Measurements from ENCODE around the gene KIF3C.

DNA sequence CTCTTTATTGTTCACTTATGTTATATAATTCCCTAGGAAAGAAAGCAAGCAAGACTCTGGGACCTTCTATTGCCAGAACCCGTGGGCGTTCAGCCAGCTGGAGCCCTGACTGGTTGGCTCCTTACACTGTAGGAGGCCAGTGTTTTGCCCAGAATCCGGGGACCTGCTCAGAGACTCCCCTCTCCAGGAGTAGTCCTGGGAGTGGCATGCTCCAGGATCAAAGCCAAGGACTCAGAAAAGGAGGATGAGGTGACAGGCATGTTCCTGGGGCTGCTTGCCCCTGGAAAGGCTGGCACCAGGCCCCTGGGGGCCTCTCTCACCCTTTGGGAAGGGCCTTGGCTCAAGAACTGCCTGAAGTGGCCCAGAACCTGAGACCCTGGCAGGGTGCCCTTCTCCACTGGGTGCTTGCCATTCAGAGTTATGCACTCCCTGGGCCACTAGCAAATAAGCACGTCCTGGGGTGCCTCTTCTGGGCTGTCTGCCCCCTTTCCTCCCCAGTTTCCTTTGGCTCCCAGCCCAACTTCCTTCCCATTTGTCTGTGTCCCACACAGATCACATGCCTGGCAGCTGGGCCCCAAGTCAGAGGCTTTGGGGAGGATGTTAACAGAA, 19.6 kb upstream of the KIF3C start:
- TF ChIP-seq, protein P1, sequence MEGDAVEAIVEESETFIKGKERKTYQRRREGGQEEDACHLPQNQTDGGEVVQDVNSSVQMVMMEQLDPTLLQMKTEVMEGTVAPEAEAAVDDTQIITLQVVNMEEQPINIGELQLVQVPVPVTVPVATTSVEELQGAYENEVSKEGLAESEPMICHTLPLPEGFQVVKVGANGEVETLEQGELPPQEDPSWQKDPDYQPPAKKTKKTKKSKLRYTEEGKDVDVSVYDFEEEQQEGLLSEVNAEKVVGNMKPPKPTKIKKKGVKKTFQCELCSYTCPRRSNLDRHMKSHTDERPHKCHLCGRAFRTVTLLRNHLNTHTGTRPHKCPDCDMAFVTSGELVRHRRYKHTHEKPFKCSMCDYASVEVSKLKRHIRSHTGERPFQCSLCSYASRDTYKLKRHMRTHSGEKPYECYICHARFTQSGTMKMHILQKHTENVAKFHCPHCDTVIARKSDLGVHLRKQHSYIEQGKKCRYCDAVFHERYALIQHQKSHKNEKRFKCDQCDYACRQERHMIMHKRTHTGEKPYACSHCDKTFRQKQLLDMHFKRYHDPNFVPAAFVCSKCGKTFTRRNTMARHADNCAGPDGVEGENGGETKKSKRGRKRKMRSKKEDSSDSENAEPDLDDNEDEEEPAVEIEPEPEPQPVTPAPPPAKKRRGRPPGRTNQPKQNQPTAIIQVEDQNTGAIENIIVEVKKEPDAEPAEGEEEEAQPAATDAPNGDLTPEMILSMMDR (conservative IDR thresholded peaks at IDR 0.05), result no peak
- no peak for TF ChIP-seq ZFX (IDR thresholded peaks at IDR 0.05)
